Endothelial cell of umbilical vein (primary cell): ENCODE measurements around the gene FXYD7. TPM values are rescaled to one million over a fixed set of nuclear protein-coding genes. Genes with fewer than 3 reads are reported as not detected.

ENCODE experiments used
- BruUV-seq: library from RNA; stranded (reverse); fragments of 400-500 nt; replicated peaks from 2 replicates; lab custom pipeline; 2021; lab: Mats Ljungman, UMichigan
- CTCF ChIA-PET: fragments of 300-600, 350-600 bp; sonication (Branson Sonifier 250); formaldehyde crosslinking; loops from one replicate; lab custom pipeline; 2021; ENCODE audit warnings: antibody characterized with exemption, inconsistent platforms; lab: Charles Lee
- POLR2A ChIA-PET: fragments of 300-600, 350-600 bp; sonication (Branson Sonifier 250); formaldehyde crosslinking; loops from one replicate; lab custom pipeline; 2021; ENCODE audit warnings: antibody characterized with exemption, inconsistent platforms; lab: Charles Lee
- DNase-seq: peaks from one replicate; pipeline ENCODE4 v3.0.0-alpha.2; 2011; ENCODE audit warnings: low read depth, low spot score
- FAIRE-seq: peaks from 2 replicates; lab custom pipeline; 2011; peaks lifted over from hg19 to GRCh38; lab: Jason Lieb, UNC
- H2AFZ ChIP-seq: 2 replicates; pipeline ENCODE4 v1.6.0; 2012; ENCODE audit warnings: low read depth, low read length, control low read depth, inconsistent platforms
- H3K27ac ChIP-seq: 2 replicates; pipeline ENCODE4 v1.5.1; 2011; ENCODE audit warnings: low read depth, mild to moderate bottlenecking, control low read depth, low read length, moderate library complexity; ENCODE audit not compliant: insufficient read depth
- H3K27me3 ChIP-seq, 2 experiments: 2 replicates each; pipeline versions ENCODE4 v1.6.0 to v1.6.1; 2011; ENCODE audit warnings: low read length in 2 of 2, mixed read lengths in 1 of 2; ENCODE audit not compliant: control insufficient read depth in 2 of 2, insufficient read depth in 2 of 2
- H3K36me3 ChIP-seq, 2 experiments: 2 replicates in 1 of 2; 3 replicates in 1 of 2; pipeline ENCODE4 v1.5.1; 2011; ENCODE audit warnings: low read length in 2 of 2, mild to moderate bottlenecking in 1 of 2, moderate library complexity in 1 of 2; ENCODE audit not compliant: control insufficient read depth in 2 of 2, insufficient read depth in 2 of 2; ENCODE audit errors: extremely low read depth in 1 of 2
- H3K4me1 ChIP-seq: 3 replicates; pipeline ENCODE4 v1.5.1; 2011; ENCODE audit warnings: mild to moderate bottlenecking, low read length; ENCODE audit not compliant: control insufficient read depth, insufficient read depth; ENCODE audit errors: extremely low read depth
- H3K4me2 ChIP-seq: 2 replicates; pipeline ENCODE4 v1.6.1; 2011; ENCODE audit warnings: low read length, control low read depth, mixed read lengths; ENCODE audit not compliant: insufficient read depth
- H3K4me3 ChIP-seq, 3 experiments: fragments of 200-600 bp in 1 of 3; sonication (generic), shearing (Covaris generic) in 1 of 3; replicated peaks in 1 of 3; 2 replicates each; pipeline ENCODE4 v1.5.1; 2011 to 2016; ENCODE audit warnings: control low read depth in 3 of 3, low read length in 3 of 3, mild to moderate bottlenecking in 2 of 3, inconsistent platforms in 1 of 3, low read depth in 1 of 3, moderate library complexity in 1 of 3; ENCODE audit not compliant: insufficient read depth in 1 of 3
- H3K79me2 ChIP-seq: 2 replicates; pipeline ENCODE4 v1.6.0; 2012; ENCODE audit warnings: low read length, inconsistent platforms; ENCODE audit not compliant: control insufficient read depth, insufficient read depth
- H3K9ac ChIP-seq: replicated peaks from 2 replicates; pipeline ENCODE3; 2011; ENCODE audit warnings: low read length, control low read depth; ENCODE audit not compliant: insufficient read depth; ENCODE audit errors: extremely low read depth
- H3K9me1 ChIP-seq: replicated peaks from 3 replicates; pipeline ENCODE4 v1.6.0; 2011; ENCODE audit warnings: mild to moderate bottlenecking, low read length; ENCODE audit not compliant: control insufficient read depth, insufficient read depth; ENCODE audit errors: extremely low read depth
- H3K9me3 ChIP-seq: replicated peaks from 2 replicates; pipeline ENCODE4 v1.5.1; 2012; ENCODE audit warnings: low read length, inconsistent platforms; ENCODE audit not compliant: control insufficient read depth, insufficient read depth
- H4K20me1 ChIP-seq: replicated peaks from 2 replicates; pipeline ENCODE3; 2011; ENCODE audit warnings: mild to moderate bottlenecking, low read length; ENCODE audit not compliant: control insufficient read depth, insufficient read depth; ENCODE audit errors: extremely low read depth
- CTCF ChIP-seq, 2 donors: IDR thresholded peaks; 1 replicate in 1 of 2; 2 replicates in 1 of 2; pipeline ENCODE4 v1.5.1; 2011; ENCODE audit warnings: low read length in 2 of 2, mild to moderate bottlenecking in 2 of 2, moderate library complexity in 2 of 2, control low read depth in 1 of 2, inconsistent platforms in 1 of 2, low read depth in 1 of 2; ENCODE audit not compliant: insufficient read depth in 1 of 2; ENCODE audit errors: extremely low read depth in 1 of 2
- EZH2 ChIP-seq: IDR thresholded peaks from 2 replicates; pipeline ENCODE4 v1.6.1; 2012; ENCODE audit warnings: borderline replicate concordance, low read depth, mild to moderate bottlenecking, moderate library complexity, low read length, inconsistent platforms; ENCODE audit not compliant: severe bottlenecking
- FOS ChIP-seq: IDR thresholded peaks from 2 replicates; pipeline ENCODE4 v1.6.1; 2011; ENCODE audit warnings: mild to moderate bottlenecking, low read length, moderate library complexity, borderline replicate concordance; ENCODE audit not compliant: insufficient read depth
- GATA2 ChIP-seq: IDR thresholded peaks from 2 replicates; pipeline ENCODE4 v1.7.0; 2011; ENCODE audit warnings: low read depth, mild to moderate bottlenecking, moderate library complexity, mixed read lengths, low read length; ENCODE audit not compliant: insufficient read length, insufficient read depth
- POLR2A ChIP-seq: IDR thresholded peaks from 2 replicates; pipeline ENCODE4 v1.6.1; 2012; ENCODE audit warnings: low read depth, mild to moderate bottlenecking, control low read depth, low read length
- POLR2AphosphoS5 ChIP-seq: IDR thresholded peaks from 2 replicates; pipeline ENCODE4 v1.6.1; 2012; ENCODE audit warnings: low read depth, mild to moderate bottlenecking, control low read depth, low read length, moderate library complexity; ENCODE audit not compliant: insufficient read depth
- dilution Hi-C: fragments of 300-500 bp; cut with MboI; formaldehyde crosslinking; loops from one replicate; pipeline ENCODE4 v1.15.0; 2019; ENCODE audit warnings: low sequenced_read_pairs; ENCODE audit not compliant: extremely low pct_ligation_motif_present
- intact Hi-C: fragments of 100-400 bp; cut with micrococcal nuclease; formaldehyde crosslinking; loops from one replicate; pipeline ENCODE4 v1.10.0; 2022
- polyA plus RNA-seq, 4 experiments: library from polyadenylated mRNA; depleted of rRNA in 3 of 4; stranded (reverse) in 3 of 4; unstranded in 1 of 4; fragments of >200 nt; gene quantifications; 2 replicates each; pipeline versions ENCODE4 v1.2.1 to v1.2.3, GENCODE V29; 2011 to 2012; ENCODE audit warnings: missing spikeins in 1 of 4
- total RNA-seq: library from RNA; stranded (reverse); gene quantifications from 2 replicates; pipeline ENCODE4 v1.2.3, GENCODE V29; 2021

The FXYD7 gene
- total and polyA plus RNA-seq, 2 donors (not counting 3 experiments of a cell fraction or from before 2014, with no cell fraction given), result not detected

GRCh38 chr19:35178701-35179100, 35.6 kb downstream of the FXYD7 start:
- ChIA-PET POLR2A (no interaction called here), CTCF (interaction anchor here (1.5 kb wide), 1 partner anchor 12 kb away, joined by 3 read pairs; no protein-coding TSS in a partner anchor)

GRCh38 chr19:35179830-35180229, 36.8 kb downstream of the FXYD7 start:
- ChIA-PET CTCF (interaction anchor here (1.5 kb wide), 2 partner anchors 10 to 11 kb away, joined by 3 read pairs; no protein-coding TSS in a partner anchor), POLR2A (no interaction called here)
- Histone ChIP-seq H3K27ac (no peak overlapping the region), H3K4me3 (no peak overlapping the region), H3K9me1 (no peaks in the 10 kb centered on the region), H3K36me3 (no peaks in the 10 kb centered on the region), H2AFZ (no peak overlapping the region), H3K27me3 (peaks cover 0 to 4% of the 10 kb centered on the region in 2 experiments), H3K9ac (no peak overlapping the region), H3K9me3 (no peaks in the 10 kb centered on the region), H4K20me1 (no peaks in the 10 kb centered on the region), H3K79me2 (no peaks in the 10 kb centered on the region), H3K4me2 (no peak overlapping the region), H3K4me1 (peaks cover 4% of the 10 kb centered on the region)
- BruUV-seq, result no TSS peak
- FAIRE-seq, result no peak
- TF ChIP-seq FOS (no peak), POLR2A (no peak), EZH2 (no peak), POLR2AphosphoS5 (no peak), CTCF (IDR thresholded peaks at IDR 0.05; ENCODE audit: extremely low read depth in 1 of 2, insufficient read depth in 1 of 2, low read depth in 1 of 2, low read length in 2 of 2) (no peak), GATA2 (no peak)
- dilution Hi-C loops (no loop called here), intact Hi-C loops (no loop called here)
- DNase-seq, result no peak

More at GRCh38 chr19:35178701-35179100, 35.6 kb downstream of the FXYD7 start:
- dilution Hi-C loops, result no loop called here
- Histone ChIP-seq H3K79me2 (no peaks in the 10 kb centered on the region), H3K9me1 (no peaks in the 10 kb centered on the region), H2AFZ (no peak overlapping the region), H3K9me3 (no peaks in the 10 kb centered on the region), H3K4me1 (no peaks in the 10 kb centered on the region), H4K20me1 (no peaks in the 10 kb centered on the region), H3K4me3 (no peak overlapping the region), H3K9ac (no peak overlapping the region), H3K27ac (no peak overlapping the region), H3K36me3 (no peaks in the 10 kb centered on the region), H3K4me2 (no peak overlapping the region), H3K27me3 (peaks cover 0 to 4% of the 10 kb centered on the region in 2 experiments)
- TF ChIP-seq POLR2AphosphoS5 (no peak), POLR2A (no peak)
- BruUV-seq, result no TSS peak
- DNase-seq (no peak), FAIRE-seq (no peak)
- intact Hi-C loops, result no loop called here
